Retina (tissue), 1 donor: Measurements from ENCODE around the gene PIAS1.

ENCODE experiments used
- DNase-seq: peaks from one replicate; pipeline ENCODE4 v3.0.0-alpha.2; 2016

Gene PIAS1

DNA sequence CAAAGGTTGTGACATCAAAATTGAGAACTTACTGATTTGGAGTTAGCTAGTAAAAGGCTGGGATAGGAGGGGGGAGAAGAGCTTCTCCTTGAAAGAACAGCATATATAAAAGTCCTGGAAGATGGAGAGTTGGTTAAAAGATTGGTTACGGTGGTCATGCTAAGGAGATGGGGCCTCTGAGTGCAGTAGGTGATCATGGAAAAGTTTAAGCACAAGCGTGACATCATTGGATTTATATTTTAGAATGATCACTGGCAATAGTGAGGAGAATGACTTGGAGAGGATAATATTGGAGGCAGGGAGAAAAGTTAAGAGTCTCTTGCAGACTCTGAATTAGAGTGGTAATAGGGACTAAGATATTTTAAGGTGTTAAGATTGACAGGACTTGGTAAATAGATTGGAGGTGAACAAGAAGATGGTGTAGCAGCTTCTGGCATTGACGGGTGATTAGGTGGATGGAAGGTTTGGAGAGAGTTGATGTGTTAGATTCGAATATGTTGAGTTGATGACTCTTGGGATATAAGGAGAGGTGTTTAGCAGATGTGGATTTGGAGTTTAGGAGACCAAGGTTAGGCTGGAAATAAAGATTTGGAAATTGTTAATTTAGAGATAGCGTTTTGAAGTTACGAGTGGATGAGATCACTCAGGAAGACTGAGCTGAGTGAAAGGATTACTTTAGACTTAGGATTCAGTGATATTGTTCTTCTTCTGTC, 19.6 kb downstream of the PIAS1 start:
- no peak for DNase-seq

DNA sequence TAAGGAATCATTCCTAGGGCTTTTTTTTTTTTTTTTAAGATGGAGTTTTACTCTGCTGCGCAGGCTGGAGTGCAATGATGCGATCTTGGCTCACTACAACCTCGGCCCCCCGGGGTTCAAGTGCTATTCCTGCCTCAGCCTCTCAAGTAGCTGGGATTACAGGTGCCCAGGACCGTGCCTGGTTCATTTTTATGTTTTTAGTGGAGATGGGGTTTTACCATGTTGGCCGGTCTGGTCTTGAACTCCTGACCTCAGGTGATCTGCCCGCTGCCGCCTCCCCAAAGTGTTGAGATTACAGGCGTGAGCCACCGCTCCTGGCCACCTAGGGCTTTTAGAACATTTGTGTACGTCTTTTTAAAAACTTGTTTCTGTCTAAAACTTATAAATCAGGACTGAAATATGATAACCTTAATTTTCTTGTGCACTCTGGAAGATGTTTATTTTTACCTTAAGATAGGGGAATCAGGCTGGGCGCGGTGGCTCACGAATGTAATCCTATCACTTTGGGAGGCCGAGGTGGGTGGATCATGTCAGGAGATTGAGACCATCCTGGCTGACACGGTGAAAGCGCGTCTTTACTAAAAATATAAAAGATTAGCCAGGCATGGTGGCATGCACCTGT, 21.8 kb downstream of the PIAS1 start:
- DNase-seq, result no peak

DNA sequence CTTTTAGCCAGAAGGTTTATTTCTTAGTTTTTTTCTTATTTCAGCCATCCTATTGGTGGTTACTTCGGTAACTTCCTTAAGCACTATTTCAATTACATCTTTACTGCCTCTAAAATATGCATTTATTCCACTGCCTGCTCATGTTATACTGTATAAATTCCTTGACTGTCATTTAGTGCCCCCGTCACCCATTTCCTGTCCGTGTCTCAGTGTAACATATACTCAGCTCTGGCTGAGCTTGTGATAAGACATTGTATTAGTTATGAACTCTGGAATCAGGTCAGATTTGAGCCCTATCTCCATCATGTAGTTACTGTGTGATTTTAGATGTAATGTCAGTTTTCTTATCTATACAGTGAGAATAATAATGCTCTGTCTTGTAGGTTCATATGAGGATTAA, 24.2 kb downstream of the PIAS1 start:
- no peak for DNase-seq

DNA sequence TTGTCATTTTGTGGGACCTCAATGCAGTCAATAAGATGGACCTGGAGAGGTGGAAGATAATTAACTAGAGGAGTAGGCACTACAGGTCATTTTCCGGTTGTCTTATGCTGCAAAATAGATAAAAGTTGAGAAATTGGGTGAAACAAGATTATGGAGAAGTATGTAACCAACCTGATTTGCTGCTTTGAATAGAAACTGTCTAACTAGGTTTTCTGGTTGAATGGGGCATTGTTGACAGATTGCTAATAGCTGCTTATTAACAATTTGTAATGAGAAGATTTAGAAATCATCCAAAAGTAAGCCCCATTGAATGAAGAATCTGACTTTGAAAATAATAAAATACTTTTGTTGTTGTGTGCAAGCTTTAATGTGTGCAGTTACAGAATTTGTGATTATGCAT, 26.2 kb downstream of the PIAS1 start:
- DNase-seq, result peak; percentile 45

DNA sequence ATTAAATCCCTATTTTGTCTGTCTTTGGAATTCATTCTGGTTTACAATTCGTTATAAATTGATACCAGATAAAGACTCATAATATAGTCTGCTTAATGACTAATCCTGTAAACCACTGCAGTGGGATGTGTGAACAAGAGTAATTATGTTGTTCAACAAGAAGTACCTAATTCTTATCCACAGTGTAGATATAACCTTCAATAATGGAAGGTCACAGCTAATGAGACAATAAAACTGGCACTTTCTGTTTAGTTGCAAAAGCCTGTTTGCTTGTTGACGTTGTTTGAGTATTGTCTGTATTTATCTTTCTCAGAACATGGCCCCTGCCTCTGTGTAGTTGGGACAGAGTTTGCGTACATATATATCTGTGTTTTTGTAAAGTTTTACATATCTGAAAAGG, 26.7 kb downstream of the PIAS1 start:
- peak; percentile 8 for DNase-seq

DNA sequence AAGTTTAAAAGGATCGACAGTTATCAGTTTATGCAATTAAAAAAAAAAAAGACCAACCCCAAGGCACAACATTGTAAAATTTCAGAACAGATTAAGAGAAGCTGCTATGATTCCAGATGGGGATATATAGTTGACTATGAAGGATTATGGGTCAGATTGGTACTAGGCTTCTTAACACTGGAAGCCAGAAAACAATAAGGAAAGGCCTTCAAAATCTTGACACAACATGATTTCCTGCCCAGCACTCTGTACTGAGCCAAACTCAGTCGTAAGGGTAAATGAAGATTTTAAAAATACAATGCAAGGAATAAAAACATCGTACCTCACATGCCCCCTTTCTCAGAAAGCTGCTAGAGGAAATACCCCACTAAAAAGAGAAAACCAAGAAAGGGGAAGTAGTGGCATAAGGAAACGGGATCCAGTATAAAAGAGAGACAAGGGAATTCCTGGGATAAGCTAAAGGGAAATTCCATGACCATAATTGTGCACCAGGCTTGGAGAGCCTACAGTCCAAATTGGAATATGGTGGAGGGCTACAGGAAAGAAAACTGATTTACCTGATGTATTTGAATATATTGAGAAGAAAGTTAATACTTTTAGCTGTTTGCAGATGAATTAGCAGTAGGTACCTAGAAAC, 27.9 kb downstream of the PIAS1 start:
- DNase-seq, result no peak

DNA sequence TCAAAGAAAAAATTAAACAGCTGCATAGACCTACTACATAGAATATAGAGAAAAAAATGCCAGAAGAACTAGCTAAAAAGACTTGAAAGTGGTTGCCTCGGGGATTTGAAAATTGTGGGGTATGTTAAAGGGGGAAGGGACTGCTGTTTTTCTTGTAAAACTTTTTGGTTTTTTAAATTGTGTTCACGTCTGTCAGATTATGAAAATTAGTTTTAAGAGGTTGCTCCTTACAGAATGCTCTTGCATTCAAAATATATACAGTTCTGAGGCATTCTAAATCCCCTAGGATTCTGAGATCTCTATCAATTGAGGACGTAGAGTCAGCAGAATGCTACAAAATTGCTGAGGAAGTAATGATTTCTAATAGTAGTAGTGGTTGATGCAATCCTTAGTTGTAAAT, 28.6 kb downstream of the PIAS1 start:
- DNase-seq, result no peak

DNA sequence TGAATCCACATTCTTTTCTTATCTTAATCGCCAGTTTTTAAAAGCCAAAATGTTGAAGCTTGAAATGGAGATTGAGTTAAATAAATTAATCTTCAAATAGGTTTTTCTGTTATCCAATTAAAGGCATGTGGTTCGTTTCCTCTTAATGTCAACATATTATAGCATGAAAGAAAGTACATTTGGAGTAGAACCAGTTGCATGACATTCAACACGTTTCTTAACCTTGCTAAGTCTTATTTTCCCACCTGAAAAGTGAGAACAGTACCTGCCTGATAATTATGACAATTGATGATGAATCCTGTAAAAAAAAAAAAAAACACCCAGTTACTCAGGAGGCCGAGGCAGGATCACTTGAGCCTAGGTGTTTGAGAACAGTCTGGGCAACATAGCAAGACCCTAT, 29.3 kb downstream of the PIAS1 start:
- DNase-seq, result no peak

DNA sequence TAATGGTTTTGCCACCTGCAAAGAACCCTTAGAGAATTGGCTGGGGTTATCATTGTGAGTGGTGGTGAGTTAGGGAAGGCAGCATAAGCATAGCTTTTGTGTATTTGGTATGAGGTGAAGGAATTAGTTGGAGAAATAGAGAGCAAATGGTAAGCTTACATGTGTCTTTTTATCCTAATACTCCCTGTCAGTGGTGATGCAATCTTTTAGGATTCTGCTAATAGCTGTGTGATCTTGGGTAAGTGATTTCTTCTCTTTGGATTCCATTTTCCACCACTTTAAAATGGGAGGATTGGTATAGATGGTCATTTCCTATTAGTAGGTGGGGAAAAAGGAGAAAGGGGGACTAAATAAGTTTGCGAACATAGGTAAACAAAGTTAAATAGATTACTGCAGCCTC, 30.9 kb downstream of the PIAS1 start:
- no peak for DNase-seq

DNA sequence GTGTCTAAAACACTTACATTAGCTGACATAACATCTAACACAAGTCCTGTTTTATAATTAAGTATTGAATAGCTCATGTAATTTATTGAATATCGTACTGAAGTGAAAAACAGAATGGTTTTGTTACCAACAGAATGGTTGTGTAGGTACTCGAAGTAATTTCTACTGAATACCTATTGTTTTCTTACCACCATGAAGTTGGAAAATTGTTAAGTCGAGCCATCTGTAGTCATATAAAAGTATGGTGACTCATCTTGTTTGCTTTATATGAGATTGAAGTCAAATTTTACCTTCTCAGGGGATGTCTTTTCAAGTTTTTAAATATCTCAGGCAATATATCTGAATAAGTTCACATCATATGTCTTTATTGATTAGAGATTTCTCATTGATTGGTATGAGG, 37.6 kb downstream of the PIAS1 start:
- no peak for DNase-seq

DNA sequence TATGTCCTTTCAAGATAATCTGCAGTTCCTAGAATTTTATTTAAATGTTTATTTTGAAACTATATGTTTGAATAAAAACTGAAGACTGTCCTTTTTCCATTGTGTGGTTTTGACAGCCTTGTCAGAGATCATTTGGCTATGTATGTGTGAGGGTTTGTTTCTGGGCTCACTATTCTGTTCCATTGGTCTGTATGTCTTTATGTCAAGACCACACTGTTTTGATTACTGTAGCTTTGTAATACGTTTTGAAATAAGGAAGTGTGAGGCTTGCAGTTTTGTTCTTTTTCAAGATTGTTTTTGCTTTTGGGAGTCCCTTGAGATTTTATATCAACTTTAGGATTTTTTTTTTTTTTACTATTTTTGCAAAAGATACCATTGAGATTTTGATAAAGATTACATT, 42.0 kb downstream of the PIAS1 start:
- DNase-seq, result no peak

DNA sequence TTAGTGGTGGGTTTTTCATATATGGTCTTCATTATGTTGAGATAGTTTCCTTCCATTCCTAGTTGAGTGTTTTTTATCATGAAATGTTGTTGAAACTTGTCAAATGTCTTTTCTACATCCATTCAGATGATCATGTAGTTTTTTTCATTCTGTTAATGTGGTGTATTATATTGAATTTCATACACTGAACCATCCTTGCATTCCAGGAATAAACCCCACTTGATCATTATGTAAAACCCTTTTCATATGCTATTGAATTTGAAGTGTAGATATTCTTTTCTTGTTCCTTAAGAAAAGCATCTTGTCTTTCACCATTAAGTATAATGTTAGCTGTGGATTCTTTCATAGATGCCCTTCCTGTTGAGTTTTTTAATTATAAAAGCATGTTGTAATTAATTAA, 42.9 kb downstream of the PIAS1 start:
- no peak for DNase-seq

DNA sequence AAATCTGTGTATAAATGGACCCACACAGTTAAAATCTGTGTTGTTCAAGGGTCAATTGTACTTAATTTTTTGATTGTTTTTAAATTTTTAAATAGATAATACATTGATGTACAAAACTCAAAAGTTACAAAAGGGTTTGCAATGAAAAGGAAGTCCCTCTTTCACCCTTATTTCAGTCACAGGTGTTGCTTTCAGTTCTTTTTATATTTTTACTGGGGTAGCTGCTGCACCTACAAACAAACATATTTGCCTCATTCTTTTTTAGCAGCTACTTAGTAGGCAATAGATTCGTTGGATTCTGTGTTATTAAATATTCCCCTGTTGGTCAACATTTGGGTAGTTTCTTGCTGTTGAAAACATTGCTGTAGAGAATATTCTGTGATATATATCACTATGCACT, 44.4 kb downstream of the PIAS1 start:
- no peak for DNase-seq

DNA sequence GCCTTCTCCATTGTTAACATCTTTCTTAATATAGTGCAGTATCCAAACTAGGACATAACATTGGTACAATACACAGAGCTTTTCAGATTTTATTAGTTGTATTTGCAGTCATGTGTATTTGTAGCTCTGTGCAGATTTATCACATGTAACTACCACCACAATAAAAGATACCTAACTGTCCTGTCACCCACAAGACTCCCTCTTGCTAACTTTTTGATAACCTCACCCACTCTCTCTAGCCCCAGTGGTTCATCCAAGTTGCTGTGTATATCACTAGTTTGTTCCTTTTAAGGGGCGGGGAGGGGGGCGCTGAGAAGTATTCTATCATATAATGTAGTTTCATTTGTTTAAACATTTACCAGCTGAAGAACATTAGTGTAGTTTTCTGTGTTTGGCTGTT, 46.1 kb downstream of the PIAS1 start:
- no peak for DNase-seq

DNA sequence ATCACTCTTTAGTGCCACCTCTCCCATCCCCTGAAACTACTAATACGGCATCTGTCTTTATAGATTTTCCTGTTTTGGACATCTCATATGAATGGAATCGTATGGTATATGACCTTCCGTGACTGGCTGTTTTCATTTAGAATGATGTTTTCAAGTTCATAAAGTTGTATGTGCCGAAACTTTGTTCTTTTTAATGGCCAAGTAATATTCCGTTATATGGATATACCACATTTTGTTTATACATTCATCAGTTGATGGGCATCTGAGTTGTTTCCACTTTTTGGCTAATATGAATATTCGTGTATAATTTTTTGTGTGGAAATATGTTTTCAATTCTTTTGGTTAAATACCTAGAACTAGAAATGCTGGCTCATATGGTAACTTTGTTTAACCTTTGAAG, 49.5 kb downstream of the PIAS1 start:
- DNase-seq, result no peak

DNA sequence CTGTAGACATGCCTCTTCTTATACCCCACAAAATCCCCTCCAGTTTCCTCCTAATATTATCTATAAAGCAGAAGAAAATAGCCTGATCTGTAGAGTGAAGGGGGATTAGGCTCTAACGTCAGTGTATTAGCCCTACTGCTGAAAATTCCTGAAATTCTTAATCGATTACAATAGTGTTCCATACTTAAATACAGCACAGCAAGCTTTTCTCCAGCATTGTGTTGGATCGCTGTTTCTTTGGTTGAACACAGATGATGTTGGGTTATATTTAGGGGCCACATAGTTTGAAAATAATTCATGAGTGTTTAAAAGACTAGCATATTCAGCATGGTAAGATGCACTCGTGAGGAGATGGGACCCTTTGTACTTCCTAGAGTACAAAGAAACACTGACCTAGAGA, 52.5 kb downstream of the PIAS1 start:
- no peak for DNase-seq

DNA sequence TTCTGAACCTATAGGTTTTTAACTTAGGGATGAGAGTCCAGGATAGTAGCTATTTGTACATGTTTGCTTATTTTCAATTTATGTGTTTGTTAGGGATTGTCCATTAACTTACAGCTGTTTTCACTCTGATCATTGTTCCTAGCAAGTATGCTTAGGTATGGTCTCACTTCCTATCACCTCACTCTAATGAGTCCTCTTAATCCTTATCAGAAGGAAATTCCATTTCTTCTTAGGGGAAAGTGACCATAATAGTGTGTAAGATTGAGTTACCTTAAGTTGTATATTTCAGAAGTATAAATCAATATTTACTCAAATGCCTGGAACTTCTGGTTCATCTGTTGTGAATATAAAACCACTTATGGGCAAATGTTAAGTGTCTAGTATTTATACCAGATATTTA, 53.0 kb downstream of the PIAS1 start:
- DNase-seq, result no peak

DNA sequence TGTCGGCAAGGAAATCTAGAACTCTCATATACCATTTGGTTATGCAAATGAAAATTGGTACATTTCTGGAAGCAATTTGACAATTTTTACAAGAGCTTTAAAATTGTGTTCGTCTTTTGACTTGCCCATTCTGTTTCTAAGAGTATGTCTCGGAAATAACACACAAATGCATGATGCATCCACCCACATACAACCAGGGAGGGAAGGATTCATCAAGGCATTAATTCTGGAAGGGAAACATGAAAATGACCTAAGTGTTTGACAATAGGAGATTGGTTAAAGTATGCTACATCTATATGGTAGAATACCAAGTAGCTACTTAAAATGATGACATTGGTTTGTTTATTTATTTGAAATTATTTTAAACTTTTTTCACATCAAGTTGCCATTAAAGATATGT, 58.6 kb downstream of the PIAS1 start:
- DNase-seq, result no peak

DNA sequence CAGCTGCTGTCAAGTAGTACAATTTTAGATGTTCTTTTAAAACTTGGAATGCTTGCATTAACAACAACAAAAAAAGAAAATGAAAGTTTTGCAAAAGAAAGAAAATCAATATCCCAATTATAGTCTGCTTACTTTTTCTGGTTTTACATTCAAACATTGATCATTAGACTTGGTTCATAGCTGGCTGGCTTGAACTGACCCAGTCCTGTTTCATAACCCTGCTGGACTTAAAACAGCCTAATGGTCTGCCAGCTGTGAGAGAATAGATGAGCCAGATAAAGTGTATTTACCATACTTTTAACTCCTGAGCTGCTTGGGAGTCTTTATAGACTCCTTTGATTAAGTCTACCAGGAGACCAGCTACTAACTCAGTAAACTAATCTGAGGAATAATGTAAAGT, 59.2 kb downstream of the PIAS1 start:
- no peak for DNase-seq

DNA sequence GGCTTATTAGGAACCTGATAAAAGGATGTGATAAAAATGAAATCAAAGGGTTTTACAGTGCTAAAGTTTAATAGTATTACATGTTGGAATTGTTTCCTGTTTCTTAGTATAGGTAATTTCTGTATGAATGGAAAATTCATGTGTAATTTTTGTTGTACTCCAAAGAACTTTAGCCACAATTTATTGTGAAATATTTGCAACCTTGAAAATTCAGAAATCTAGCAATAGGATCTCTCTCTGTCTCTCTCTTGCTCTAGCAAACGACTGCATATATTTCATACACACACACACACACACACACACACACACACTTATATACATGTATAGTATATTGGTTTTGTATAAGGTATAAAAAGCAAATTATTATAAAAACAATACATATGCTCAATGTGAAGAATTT, 59.6 kb downstream of the PIAS1 start:
- DNase-seq, result no peak

DNA sequence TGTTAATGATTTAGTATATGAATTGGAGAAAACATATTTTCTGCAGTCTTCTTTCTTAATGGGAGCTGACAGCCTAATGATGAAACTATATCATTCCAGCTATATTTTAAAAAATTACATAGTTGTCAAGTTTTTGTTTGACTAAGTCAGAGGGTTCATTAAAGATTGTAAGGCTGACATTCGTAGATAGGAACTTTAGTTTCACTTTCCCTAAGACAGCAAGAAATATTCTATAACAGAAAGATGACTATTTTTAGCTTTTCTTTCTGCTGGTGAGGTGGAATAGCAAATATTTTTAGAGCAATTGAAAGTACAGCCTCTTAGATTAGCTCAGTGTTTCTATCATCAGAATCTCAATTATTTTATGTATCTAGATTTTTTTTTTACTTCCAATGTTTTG, 60.2 kb downstream of the PIAS1 start:
- no peak for DNase-seq

DNA sequence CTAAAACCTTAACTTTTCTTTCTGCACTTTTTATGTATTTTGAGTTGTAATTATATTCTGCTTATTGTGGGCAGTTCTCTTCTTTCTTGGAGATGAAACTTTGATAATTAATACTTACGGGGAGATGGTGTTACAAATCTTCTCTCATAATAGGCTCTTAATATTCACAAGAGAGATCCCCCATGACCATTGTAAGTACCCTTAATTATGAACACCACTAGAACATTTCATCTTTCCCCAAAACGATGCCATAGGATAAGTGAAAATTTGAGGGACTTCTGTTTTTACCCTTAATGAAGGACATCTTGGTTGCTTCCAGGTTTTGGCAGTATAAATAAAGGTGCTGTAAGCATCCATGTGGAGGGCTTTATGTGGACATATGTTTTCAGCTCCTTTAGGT, 60.7 kb downstream of the PIAS1 start:
- no peak for DNase-seq

DNA sequence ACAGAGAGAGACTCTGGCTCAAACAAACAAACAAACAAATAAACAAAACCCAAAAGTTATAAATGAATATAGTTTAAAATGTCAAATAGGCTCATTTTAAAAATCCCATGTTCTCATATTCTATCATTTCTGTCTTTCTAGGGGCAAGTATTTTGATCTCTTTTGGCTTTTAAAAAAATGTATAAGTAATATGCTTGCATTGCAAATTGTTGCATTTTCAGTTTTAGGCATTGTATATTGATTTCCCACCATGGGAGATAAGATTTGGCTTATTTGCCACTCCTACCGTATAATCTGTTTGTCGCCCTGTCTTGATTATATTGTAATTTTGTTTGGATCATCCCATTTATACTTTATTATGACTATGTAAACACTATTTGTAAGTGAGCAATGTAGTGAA, 70.6 kb downstream of the PIAS1 start:
- DNase-seq, result no peak

DNA sequence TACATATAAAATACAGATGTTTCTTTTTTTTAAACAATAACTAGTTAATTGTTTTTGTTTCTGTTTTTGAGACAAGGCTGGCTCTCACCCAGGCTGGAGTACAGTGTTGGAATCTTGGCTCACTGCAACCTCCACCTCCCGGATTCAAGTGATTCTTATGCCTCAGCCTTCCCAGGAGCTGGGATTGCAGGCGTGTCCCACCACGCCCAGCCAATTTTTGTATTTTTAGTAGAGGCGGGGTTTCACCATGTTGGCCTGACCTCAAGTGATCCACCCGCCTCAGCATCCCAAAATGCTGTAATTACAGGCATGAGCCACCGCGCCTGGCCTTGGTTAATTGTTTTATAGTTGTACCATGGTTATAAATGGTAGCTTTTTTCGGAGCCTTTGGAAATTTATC, 72.3 kb downstream of the PIAS1 start:
- no peak for DNase-seq

DNA sequence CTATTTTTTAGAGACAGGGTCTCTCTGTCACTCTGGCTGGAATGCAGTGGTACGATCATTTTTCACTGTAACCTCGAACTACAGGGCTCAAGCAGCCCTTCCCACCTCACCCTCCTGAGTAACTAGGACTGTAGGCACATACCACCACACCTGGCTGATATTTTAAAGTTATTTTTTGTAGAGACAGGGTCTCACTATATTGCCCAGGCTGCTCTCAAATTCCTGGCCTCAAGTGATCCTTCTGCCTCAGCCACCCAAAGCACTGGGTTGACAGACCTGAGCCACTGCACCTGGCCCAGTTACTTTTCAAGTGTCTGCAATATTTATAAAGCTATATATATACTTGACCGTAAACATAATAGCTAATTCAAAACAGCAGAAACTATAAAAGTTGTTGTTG, 75.0 kb downstream of the PIAS1 start:
- no peak for DNase-seq
